SU-DHL-6 (cell line): ENCODE measurements around the gene ME2.

Experiments
- CTCF ChIP-seq: fragments of 200-600 bp; sonication (generic); IDR thresholded peaks from one replicate; pipeline ENCODE4 v1.5.1; 2017; ENCODE audit warnings: antibody characterized with exemption, mild to moderate bottlenecking, low read length, moderate library complexity; ENCODE audit not compliant: insufficient read depth, poor library complexity, severe bottlenecking
- EZH2phosphoT487 ChIP-seq: fragments of 200-600 bp; sonication (generic), shearing (Covaris generic); conservative IDR thresholded peaks from 2 replicates; pipeline ENCODE4 v1.6.1; 2018; ENCODE audit warnings: mild to moderate bottlenecking, antibody characterized with exemption, low read length, moderate library complexity, mixed read lengths

GRCh38 chr18:50909261-50909660, 30.3 kb downstream of the ME2 start:
- TF ChIP-seq CTCF = no peak
- no peak for TF ChIP-seq EZH2phosphoT487
